HepG2 (cell line): Measurements from ENCODE around the gene HOXD3. TPM values are rescaled to one million over a fixed set of nuclear protein-coding genes. Genes with fewer than 3 reads are reported as not detected.

Source experiments
- GZF1 ChIP-seq: sonication (generic); formaldehyde crosslinking; IDR thresholded peaks from 2 replicates; pipeline ENCODE4 v1.5.1; 2020; ENCODE audit warnings: mild to moderate bottlenecking, missing genetic modification reagents
- MIER3 ChIP-seq: IDR thresholded peaks from 2 replicates; pipeline ENCODE4 v1.6.1; 2016; ENCODE audit warnings: missing compliant biosample characterization, borderline replicate concordance
- MTERF4 ChIP-seq: sonication (generic); formaldehyde crosslinking; IDR thresholded peaks from 2 replicates; pipeline ENCODE4 v1.8.0; 2023; ENCODE audit warnings: mild to moderate bottlenecking, missing genetic modification reagents
- MXI1 ChIP-seq: IDR thresholded peaks from 3 replicates; pipeline ENCODE4 v1.6.1; 2012; ENCODE audit warnings: low read depth, low read length, inconsistent platforms, borderline replicate concordance
- RXRB ChIP-seq: IDR thresholded peaks from 2 replicates; pipeline ENCODE4 v1.6.1; 2016; ENCODE audit warnings: borderline replicate concordance, missing genetic modification reagents, missing compliant biosample characterization
- SALL1 ChIP-seq: sonication (generic); formaldehyde crosslinking; IDR thresholded peaks from 2 replicates; pipeline ENCODE4 v1.8.0; 2022; ENCODE audit warnings: mild to moderate bottlenecking, missing genetic modification reagents
- ZNF329 ChIP-seq: sonication (generic); formaldehyde crosslinking; IDR thresholded peaks from 2 replicates; pipeline ENCODE4 v1.9.0; 2021; ENCODE audit warnings: low read depth, mild to moderate bottlenecking, missing genetic modification reagents
- ZNF430 ChIP-seq: sonication (generic); formaldehyde crosslinking; IDR thresholded peaks from 2 replicates; pipeline ENCODE4 v1.9.0; 2021; ENCODE audit warnings: mild to moderate bottlenecking, missing genetic modification reagents
- ZNF512 ChIP-seq: sonication (generic); formaldehyde crosslinking; IDR thresholded peaks from 2 replicates; pipeline ENCODE4 v1.4.0; 2020; ENCODE audit warnings: mild to moderate bottlenecking, missing genetic modification reagents
- ZSCAN25 ChIP-seq: sonication (generic); formaldehyde crosslinking; IDR thresholded peaks from 2 replicates; pipeline ENCODE4 v1.8.0; 2022; ENCODE audit warnings: mild to moderate bottlenecking, missing genetic modification reagents
- polyA plus RNA-seq, 8 experiments: library from polyadenylated mRNA; depleted of rRNA in 3 of 8; stranded (reverse) in 7 of 8; unstranded in 1 of 8; fragments of >200 nt; fragmentation: Illumina TruSeq in 4 of 8; extraction: Trizol in 4 of 8; gene quantifications; 2 replicates each; pipeline versions ENCODE4 v1.2.1 to v1.2.3, GENCODE V29; 2011 to 2016; ENCODE audit warnings: low read depth in 4 of 8, missing spikeins in 1 of 8, mixed read lengths in 1 of 8; ENCODE audit not compliant: insufficient read depth in 1 of 8
- total RNA-seq, 5 experiments: library from RNA; depleted of rRNA; stranded (reverse); fragments of >200 nt; fragmentation: Illumina TruSeq; extraction: Trizol; gene quantifications; 2 replicates each; pipeline ENCODE4 v1.2.3, GENCODE V29; 2016; ENCODE audit warnings: low read depth in 1 of 5
- TF ChIP-seq, protein P1 (sequence below): sonication (generic); formaldehyde crosslinking; IDR thresholded peaks from 2 replicates; pipeline ENCODE4 v1.8.1; 2023; ENCODE audit warnings: mild to moderate bottlenecking, missing genetic modification reagents
- TF ChIP-seq, protein P2 (sequence below): sonication (generic); formaldehyde crosslinking; IDR thresholded peaks from 2 replicates; pipeline ENCODE4 v1.5.0; 2020; ENCODE audit warnings: mild to moderate bottlenecking, missing genetic modification reagents
- TF ChIP-seq, protein P3 (sequence below): sonication (generic); formaldehyde crosslinking; IDR thresholded peaks from 2 replicates; pipeline ENCODE4 v1.9.0; 2021; ENCODE audit warnings: missing genetic modification reagents, borderline replicate concordance
- TF ChIP-seq, protein P4 (sequence below): sonication (generic); formaldehyde crosslinking; IDR thresholded peaks from 2 replicates; pipeline ENCODE4 v1.4.0; 2020; ENCODE audit warnings: missing genetic modification reagents, borderline replicate concordance

HOXD3 gene
- total and polyA plus RNA-seq, 2 of the 13 experiments (the other 11 are each of a cell fraction or from before 2014, with no cell fraction given), result 0.05 to 0.09 TPM

- TF ChIP-seq MXI1 (no peak), ZSCAN25 (CRISPR knock-in tag) (no peak), ZNF430 (CRISPR knock-in tag) (no peak), ZNF512 (CRISPR knock-in tag) (no peak), SALL1 (CRISPR knock-in tag) (peak; percentile 75; the same call in 1 of the 2 replicates), MIER3 (CRISPR knock-in tag) (peak; percentile 43; the same call in 1 of the 2 replicates), MTERF4 (no peak), RXRB (CRISPR knock-in tag) (0 out of 2 replicates have a peak, but pooled peaks have one; percentile 31), ZNF329 (CRISPR knock-in tag) (no peak), GZF1 (CRISPR knock-in tag) (no peak)
- TF ChIP-seq, protein P1, sequence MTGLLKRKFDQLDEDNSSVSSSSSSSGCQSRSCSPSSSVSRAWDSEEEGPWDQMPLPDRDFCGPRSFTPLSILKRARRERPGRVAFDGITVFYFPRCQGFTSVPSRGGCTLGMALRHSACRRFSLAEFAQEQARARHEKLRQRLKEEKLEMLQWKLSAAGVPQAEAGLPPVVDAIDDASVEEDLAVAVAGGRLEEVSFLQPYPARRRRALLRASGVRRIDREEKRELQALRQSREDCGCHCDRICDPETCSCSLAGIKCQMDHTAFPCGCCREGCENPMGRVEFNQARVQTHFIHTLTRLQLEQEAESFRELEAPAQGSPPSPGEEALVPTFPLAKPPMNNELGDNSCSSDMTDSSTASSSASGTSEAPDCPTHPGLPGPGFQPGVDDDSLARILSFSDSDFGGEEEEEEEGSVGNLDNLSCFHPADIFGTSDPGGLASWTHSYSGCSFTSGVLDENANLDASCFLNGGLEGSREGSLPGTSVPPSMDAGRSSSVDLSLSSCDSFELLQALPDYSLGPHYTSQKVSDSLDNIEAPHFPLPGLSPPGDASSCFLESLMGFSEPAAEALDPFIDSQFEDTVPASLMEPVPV (CRISPR knock-in tag), result no peak
- TF ChIP-seq, protein P2, sequence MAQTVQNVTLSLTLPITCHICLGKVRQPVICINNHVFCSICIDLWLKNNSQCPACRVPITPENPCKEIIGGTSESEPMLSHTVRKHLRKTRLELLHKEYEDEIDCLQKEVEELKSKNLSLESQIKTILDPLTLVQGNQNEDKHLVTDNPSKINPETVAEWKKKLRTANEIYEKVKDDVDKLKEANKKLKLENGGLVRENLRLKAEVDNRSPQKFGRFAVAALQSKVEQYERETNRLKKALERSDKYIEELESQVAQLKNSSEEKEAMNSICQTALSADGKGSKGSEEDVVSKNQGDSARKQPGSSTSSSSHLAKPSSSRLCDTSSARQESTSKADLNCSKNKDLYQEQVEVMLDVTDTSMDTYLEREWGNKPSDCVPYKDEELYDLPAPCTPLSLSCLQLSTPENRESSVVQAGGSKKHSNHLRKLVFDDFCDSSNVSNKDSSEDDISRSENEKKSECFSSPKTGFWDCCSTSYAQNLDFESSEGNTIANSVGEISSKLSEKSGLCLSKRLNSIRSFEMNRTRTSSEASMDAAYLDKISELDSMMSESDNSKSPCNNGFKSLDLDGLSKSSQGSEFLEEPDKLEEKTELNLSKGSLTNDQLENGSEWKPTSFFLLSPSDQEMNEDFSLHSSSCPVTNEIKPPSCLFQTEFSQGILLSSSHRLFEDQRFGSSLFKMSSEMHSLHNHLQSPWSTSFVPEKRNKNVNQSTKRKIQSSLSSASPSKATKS (CRISPR knock-in tag), result no peak
- TF ChIP-seq, protein P3, sequence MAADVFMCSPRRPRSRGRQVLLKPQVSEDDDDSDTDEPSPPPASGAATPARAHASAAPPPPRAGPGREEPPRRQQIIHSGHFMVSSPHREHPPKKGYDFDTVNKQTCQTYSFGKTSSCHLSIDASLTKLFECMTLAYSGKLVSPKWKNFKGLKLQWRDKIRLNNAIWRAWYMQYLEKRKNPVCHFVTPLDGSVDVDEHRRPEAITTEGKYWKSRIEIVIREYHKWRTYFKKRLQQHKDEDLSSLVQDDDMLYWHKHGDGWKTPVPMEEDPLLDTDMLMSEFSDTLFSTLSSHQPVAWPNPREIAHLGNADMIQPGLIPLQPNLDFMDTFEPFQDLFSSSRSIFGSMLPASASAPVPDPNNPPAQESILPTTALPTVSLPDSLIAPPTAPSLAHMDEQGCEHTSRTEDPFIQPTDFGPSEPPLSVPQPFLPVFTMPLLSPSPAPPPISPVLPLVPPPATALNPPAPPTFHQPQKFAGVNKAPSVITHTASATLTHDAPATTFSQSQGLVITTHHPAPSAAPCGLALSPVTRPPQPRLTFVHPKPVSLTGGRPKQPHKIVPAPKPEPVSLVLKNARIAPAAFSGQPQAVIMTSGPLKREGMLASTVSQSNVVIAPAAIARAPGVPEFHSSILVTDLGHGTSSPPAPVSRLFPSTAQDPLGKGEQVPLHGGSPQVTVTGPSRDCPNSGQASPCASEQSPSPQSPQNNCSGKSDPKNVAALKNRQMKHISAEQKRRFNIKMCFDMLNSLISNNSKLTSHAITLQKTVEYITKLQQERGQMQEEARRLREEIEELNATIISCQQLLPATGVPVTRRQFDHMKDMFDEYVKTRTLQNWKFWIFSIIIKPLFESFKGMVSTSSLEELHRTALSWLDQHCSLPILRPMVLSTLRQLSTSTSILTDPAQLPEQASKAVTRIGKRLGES (CRISPR knock-in tag), result no peak
- TF ChIP-seq, protein P4, sequence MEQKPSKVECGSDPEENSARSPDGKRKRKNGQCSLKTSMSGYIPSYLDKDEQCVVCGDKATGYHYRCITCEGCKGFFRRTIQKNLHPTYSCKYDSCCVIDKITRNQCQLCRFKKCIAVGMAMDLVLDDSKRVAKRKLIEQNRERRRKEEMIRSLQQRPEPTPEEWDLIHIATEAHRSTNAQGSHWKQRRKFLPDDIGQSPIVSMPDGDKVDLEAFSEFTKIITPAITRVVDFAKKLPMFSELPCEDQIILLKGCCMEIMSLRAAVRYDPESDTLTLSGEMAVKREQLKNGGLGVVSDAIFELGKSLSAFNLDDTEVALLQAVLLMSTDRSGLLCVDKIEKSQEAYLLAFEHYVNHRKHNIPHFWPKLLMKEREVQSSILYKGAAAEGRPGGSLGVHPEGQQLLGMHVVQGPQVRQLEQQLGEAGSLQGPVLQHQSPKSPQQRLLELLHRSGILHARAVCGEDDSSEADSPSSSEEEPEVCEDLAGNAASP, result no peak
Measured at GRCh38 chr2:176172895-176173566, 15.9 kb downstream of the HOXD3 start (continued).
